HepG2 (cell line): Measurements from ENCODE around the gene VPS25. TPM values are rescaled to one million over a fixed set of nuclear protein-coding genes. Genes with fewer than 3 reads are reported as not detected.
A peak's percentile ranks its signal among the peaks of the same experiment; 100 is the strongest.

Experiments
- ARID2 ChIP-seq: sonication (generic); formaldehyde crosslinking; IDR thresholded peaks from 2 replicates; pipeline ENCODE4 v1.8.1; 2022; ENCODE audit warnings: mild to moderate bottlenecking, missing genetic modification reagents, borderline replicate concordance
- HOXA7 ChIP-seq: sonication (generic); formaldehyde crosslinking; IDR thresholded peaks from 2 replicates; pipeline ENCODE4 v1.8.1; 2022; ENCODE audit warnings: mild to moderate bottlenecking, missing genetic modification reagents, moderate library complexity
- JUN ChIP-seq: sonication (generic); formaldehyde crosslinking; IDR thresholded peaks from 2 replicates; pipeline ENCODE4 v1.4.0; 2020; ENCODE audit warnings: mild to moderate bottlenecking, missing genetic modification reagents
- KDM6A ChIP-seq: IDR thresholded peaks from 2 replicates; pipeline ENCODE4 v1.6.1; 2016; ENCODE audit warnings: low read depth
- MIER3 ChIP-seq: IDR thresholded peaks from 2 replicates; pipeline ENCODE4 v1.6.1; 2016; ENCODE audit warnings: missing compliant biosample characterization, borderline replicate concordance
- NAIF1 ChIP-seq: sonication (generic); formaldehyde crosslinking; IDR thresholded peaks from 2 replicates; pipeline ENCODE4 v1.5.0; 2020; ENCODE audit warnings: mild to moderate bottlenecking, missing genetic modification reagents, borderline replicate concordance
- NFYB ChIP-seq: sonication (generic); formaldehyde crosslinking; IDR thresholded peaks from 2 replicates; pipeline ENCODE4 v1.4.0; 2020; ENCODE audit warnings: missing genetic modification reagents
- ONECUT2 ChIP-seq: sonication (generic); formaldehyde crosslinking; IDR thresholded peaks from 2 replicates; pipeline ENCODE4 v1.4.0; 2020; ENCODE audit warnings: missing genetic modification reagents
- PCBP2 ChIP-seq: fragments of 200-400 bp; formaldehyde crosslinking; optimal IDR thresholded peaks from 2 replicates; pipeline ENCODE3; 2018; ENCODE audit warnings: low read length, low read depth; ENCODE audit not compliant: poor library complexity, severe bottlenecking
- PHB2 ChIP-seq: fragments of 450-650 bp; IDR thresholded peaks from 2 replicates; pipeline ENCODE4 v1.6.1; 2018; ENCODE audit not compliant: partially characterized antibody
- SALL1 ChIP-seq: sonication (generic); formaldehyde crosslinking; IDR thresholded peaks from 2 replicates; pipeline ENCODE4 v1.8.0; 2022; ENCODE audit warnings: mild to moderate bottlenecking, missing genetic modification reagents
- ZBTB3 ChIP-seq: sonication (generic); formaldehyde crosslinking; IDR thresholded peaks from 2 replicates; pipeline ENCODE4 v1.4.0; 2020; ENCODE audit warnings: low read depth, mild to moderate bottlenecking, moderate library complexity, missing genetic modification reagents, borderline replicate concordance
- ZNF263 ChIP-seq: sonication (generic); formaldehyde crosslinking; IDR thresholded peaks from 2 replicates; pipeline ENCODE4 v1.4.0; 2020; ENCODE audit warnings: missing genetic modification reagents
- ZNF510 ChIP-seq: sonication (generic); formaldehyde crosslinking; IDR thresholded peaks from 2 replicates; pipeline ENCODE4 v1.4.0; 2020; ENCODE audit warnings: low read depth, mild to moderate bottlenecking, missing genetic modification reagents
- ZNF768 ChIP-seq: sonication (generic); formaldehyde crosslinking; IDR thresholded peaks from 2 replicates; pipeline ENCODE4 v1.4.0; 2020; ENCODE audit warnings: missing genetic modification reagents
- ZNF790 ChIP-seq: sonication (generic); formaldehyde crosslinking; IDR thresholded peaks from 2 replicates; pipeline ENCODE4 v1.8.0; 2022; ENCODE audit warnings: missing genetic modification reagents, mild to moderate bottlenecking, borderline replicate concordance
- polyA plus RNA-seq, 8 experiments: library from polyadenylated mRNA; depleted of rRNA in 3 of 8; stranded (reverse) in 7 of 8; unstranded in 1 of 8; fragments of >200 nt; fragmentation: Illumina TruSeq in 4 of 8; extraction: Trizol in 4 of 8; gene quantifications; 2 replicates each; pipeline versions ENCODE4 v1.2.1 to v1.2.3, GENCODE V29; 2011 to 2016; ENCODE audit warnings: low read depth in 4 of 8, missing spikeins in 1 of 8, mixed read lengths in 1 of 8; ENCODE audit not compliant: insufficient read depth in 1 of 8
- total RNA-seq, 5 experiments: library from RNA; depleted of rRNA; stranded (reverse); fragments of >200 nt; fragmentation: Illumina TruSeq; extraction: Trizol; gene quantifications; 2 replicates each; pipeline ENCODE4 v1.2.3, GENCODE V29; 2016; ENCODE audit warnings: low read depth in 1 of 5
- TF ChIP-seq, protein P1 (sequence below): sonication (generic); formaldehyde crosslinking; IDR thresholded peaks from 2 replicates; pipeline ENCODE4 v1.8.0; 2022; ENCODE audit warnings: mild to moderate bottlenecking, missing genetic modification reagents, moderate library complexity
- TF ChIP-seq, protein P2 (sequence below), 2 experiments: IDR thresholded peaks; 2 replicates each; pipeline ENCODE4 v1.6.1; 2011 to 2012; ENCODE audit warnings: low read length in 2 of 2, borderline replicate concordance in 1 of 2, low read depth in 1 of 2, mild to moderate bottlenecking in 1 of 2, moderate library complexity in 1 of 2
- TF ChIP-seq, protein P3 (sequence below): IDR thresholded peaks from 2 replicates; pipeline ENCODE4 v1.6.1; 2016; ENCODE audit warnings: mild to moderate bottlenecking, missing biosample characterization, missing genetic modification reagents
- TF ChIP-seq, protein P4 (sequence below): sonication (generic); formaldehyde crosslinking; IDR thresholded peaks from 2 replicates; pipeline ENCODE4 v1.4.0; 2020; ENCODE audit warnings: mild to moderate bottlenecking, missing genetic modification reagents

The VPS25 gene
- total and polyA plus RNA-seq, 2 of the 13 experiments (the other 11 are each of a cell fraction or from before 2014, with no cell fraction given), result 161 to 249 TPM

DNA sequence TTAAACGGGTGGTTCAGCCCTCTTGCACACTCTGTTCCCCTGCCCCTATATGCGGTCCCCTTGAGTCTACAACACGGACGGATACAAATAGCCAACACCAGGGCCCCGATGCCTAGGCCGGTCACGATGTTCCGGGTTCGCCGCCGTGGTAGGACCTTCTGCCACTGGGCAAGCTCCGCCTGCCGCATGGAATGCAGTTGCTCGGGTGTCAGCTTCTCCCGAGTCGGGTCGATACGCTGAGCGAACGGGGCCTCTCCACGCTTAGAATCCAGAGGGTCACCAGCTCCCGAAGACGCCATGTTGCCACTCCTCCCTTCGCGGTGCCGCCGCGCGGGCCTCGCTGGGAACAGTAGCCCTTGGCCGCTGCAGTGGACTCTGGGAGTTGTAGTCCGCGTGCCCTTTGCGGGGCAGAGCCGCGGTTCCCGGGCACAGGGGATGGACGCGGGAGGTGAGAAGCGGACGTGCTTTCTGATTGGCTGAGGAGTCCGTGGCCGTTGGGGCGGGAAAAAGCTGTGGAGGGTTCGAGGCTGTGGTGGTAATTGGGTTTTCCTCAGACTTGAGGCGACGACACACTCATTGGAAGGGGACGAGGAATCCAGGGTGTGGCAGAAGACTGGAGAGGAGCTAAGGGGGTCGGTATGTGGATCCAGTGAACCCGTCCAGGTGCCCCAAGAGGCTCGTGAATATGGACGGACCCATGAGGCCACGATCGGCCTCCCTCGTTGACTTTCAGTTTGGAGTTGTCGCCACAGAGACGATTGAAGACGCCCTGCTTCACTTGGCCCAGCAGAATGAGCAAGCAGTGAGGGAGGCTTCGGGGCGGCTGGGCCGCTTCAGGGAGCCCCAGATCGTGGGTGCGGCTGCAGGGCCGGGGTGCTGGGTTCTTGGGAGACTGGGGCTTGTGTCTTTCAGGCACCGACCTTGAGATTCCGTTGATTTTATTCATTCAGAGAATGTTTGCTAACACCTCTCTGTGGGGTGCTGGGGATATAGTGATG lies 25.4 kb downstream of the VPS25 start, which contains the start of the genes CNTD1 and COA3 (continued):
- TF ChIP-seq, protein P1, sequence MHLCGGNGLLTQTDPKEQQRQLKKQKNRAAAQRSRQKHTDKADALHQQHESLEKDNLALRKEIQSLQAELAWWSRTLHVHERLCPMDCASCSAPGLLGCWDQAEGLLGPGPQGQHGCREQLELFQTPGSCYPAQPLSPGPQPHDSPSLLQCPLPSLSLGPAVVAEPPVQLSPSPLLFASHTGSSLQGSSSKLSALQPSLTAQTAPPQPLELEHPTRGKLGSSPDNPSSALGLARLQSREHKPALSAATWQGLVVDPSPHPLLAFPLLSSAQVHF (CRISPR knock-in tag), result no peak
- TF ChIP-seq MIER3 (CRISPR knock-in tag) (peak; percentile 97), PHB2 (no peak), ARID2 (CRISPR knock-in tag) (peak; percentile 87; the same call in 1 of the 2 replicates), SALL1 (CRISPR knock-in tag) (peak; percentile 96), ZBTB3 (CRISPR knock-in tag) (peak; percentile 44; the same call in 1 of the 2 replicates), HOXA7 (CRISPR knock-in tag) (no peak), NFYB (CRISPR knock-in tag) (peak; percentile 89), KDM6A (CRISPR knock-in tag) (peak; percentile 22; the same call in 1 of the 2 replicates), ZNF510 (CRISPR knock-in tag) (peak; percentile 92; the same call in 1 of the 2 replicates), NAIF1 (peak; percentile 63; the same call in 1 of the 2 replicates), ZNF768 (CRISPR knock-in tag) (peak; percentile 73; the same call in 1 of the 2 replicates), PCBP2 (no peak), ZNF790 (peak; percentile 60; the same call in 1 of the 2 replicates), ONECUT2 (CRISPR knock-in tag) (peak; percentile 77; the same call in 1 of the 2 replicates), ZNF263 (CRISPR knock-in tag) (peak; percentile 30; the same call in 1 of the 2 replicates), JUN (peak; percentile 76; the same call in 1 of the 2 replicates)
- TF ChIP-seq, protein P2, sequence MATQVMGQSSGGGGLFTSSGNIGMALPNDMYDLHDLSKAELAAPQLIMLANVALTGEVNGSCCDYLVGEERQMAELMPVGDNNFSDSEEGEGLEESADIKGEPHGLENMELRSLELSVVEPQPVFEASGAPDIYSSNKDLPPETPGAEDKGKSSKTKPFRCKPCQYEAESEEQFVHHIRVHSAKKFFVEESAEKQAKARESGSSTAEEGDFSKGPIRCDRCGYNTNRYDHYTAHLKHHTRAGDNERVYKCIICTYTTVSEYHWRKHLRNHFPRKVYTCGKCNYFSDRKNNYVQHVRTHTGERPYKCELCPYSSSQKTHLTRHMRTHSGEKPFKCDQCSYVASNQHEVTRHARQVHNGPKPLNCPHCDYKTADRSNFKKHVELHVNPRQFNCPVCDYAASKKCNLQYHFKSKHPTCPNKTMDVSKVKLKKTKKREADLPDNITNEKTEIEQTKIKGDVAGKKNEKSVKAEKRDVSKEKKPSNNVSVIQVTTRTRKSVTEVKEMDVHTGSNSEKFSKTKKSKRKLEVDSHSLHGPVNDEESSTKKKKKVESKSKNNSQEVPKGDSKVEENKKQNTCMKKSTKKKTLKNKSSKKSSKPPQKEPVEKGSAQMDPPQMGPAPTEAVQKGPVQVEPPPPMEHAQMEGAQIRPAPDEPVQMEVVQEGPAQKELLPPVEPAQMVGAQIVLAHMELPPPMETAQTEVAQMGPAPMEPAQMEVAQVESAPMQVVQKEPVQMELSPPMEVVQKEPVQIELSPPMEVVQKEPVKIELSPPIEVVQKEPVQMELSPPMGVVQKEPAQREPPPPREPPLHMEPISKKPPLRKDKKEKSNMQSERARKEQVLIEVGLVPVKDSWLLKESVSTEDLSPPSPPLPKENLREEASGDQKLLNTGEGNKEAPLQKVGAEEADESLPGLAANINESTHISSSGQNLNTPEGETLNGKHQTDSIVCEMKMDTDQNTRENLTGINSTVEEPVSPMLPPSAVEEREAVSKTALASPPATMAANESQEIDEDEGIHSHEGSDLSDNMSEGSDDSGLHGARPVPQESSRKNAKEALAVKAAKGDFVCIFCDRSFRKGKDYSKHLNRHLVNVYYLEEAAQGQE (IDR thresholded peaks at IDR 0.05; ENCODE audit: borderline replicate concordance in 1 of 2, low read depth in 1 of 2, low read length in 2 of 2), result 0 out of 4 replicates have a peak, but pooled peaks of 1 of the 2 experiments have one; percentile 10
- TF ChIP-seq, protein P3, sequence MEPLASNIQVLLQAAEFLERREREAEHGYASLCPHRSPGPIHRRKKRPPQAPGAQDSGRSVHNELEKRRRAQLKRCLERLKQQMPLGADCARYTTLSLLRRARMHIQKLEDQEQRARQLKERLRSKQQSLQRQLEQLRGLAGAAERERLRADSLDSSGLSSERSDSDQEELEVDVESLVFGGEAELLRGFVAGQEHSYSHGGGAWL (CRISPR knock-in tag), result peak; percentile 85
- TF ChIP-seq, protein P4, sequence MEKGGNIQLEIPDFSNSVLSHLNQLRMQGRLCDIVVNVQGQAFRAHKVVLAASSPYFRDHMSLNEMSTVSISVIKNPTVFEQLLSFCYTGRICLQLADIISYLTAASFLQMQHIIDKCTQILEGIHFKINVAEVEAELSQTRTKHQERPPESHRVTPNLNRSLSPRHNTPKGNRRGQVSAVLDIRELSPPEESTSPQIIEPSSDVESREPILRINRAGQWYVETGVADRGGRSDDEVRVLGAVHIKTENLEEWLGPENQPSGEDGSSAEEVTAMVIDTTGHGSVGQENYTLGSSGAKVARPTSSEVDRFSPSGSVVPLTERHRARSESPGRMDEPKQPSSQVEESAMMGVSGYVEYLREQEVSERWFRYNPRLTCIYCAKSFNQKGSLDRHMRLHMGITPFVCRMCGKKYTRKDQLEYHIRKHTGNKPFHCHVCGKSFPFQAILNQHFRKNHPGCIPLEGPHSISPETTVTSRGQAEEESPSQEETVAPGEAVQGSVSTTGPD (CRISPR knock-in tag), result no peak
